Upper lobe of left lung (tissue), 4 donors: ENCODE measurements around the gene PLCB4.

Experiments
- EP300 ChIP-seq, 4 donors: sonication (generic); formaldehyde crosslinking; IDR thresholded peaks; one replicate each; pipeline ENCODE4 v1.5.1; 2017; ENCODE audit warnings: antibody characterized with exemption in 4 of 4, control low read depth in 2 of 4
- POLR2A ChIP-seq, 4 donors: fragments of 450-650 bp; IDR thresholded peaks; one replicate each; pipeline ENCODE4 v1.5.1; 2016 to 2017; ENCODE audit warnings: antibody characterized with exemption in 4 of 4, mild to moderate bottlenecking in 2 of 4
- POLR2AphosphoS5 ChIP-seq, 2 donors: sonication (generic); formaldehyde crosslinking; IDR thresholded peaks; one replicate each; pipeline ENCODE4 v1.5.1; 2017; ENCODE audit warnings: antibody characterized with exemption in 2 of 2
- TF ChIP-seq, protein P1 (sequence below), 6 experiments: fragments of 450-650 bp in 4 of 6; fragments of 200-600 bp in 2 of 6; sonication (generic) in 2 of 6; IDR thresholded peaks; one replicate each; pipeline ENCODE4 v1.5.1; 2016 to 2019; ENCODE audit warnings: antibody characterized with exemption in 6 of 6

DNA sequence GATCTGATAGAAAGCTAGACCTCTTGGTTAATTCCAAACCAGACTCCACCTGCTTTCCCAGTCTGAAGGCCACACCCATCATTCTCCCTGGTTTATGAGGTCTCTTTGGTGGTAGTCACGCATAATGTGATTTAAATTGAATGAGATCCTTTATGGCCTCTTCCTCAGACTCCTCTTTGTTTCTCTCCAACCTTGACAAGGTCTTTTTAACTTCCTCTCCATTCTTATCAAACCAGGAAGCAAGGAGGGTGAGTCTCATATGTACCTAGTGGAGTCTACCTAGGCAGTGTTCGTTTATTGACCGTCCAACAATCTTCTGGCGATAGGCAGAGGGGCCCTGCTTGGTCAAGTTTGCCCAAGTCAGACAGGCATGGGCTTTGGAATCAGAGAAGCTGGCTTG is 261.3 kb downstream of the PLCB4 start:
- TF ChIP-seq EP300 (IDR thresholded peaks at IDR 0.05), result no peak
- TF ChIP-seq, protein P1, sequence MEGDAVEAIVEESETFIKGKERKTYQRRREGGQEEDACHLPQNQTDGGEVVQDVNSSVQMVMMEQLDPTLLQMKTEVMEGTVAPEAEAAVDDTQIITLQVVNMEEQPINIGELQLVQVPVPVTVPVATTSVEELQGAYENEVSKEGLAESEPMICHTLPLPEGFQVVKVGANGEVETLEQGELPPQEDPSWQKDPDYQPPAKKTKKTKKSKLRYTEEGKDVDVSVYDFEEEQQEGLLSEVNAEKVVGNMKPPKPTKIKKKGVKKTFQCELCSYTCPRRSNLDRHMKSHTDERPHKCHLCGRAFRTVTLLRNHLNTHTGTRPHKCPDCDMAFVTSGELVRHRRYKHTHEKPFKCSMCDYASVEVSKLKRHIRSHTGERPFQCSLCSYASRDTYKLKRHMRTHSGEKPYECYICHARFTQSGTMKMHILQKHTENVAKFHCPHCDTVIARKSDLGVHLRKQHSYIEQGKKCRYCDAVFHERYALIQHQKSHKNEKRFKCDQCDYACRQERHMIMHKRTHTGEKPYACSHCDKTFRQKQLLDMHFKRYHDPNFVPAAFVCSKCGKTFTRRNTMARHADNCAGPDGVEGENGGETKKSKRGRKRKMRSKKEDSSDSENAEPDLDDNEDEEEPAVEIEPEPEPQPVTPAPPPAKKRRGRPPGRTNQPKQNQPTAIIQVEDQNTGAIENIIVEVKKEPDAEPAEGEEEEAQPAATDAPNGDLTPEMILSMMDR (IDR thresholded peaks at IDR 0.05), result no peak
- no peak for TF ChIP-seq POLR2A (IDR thresholded peaks at IDR 0.05)
- TF ChIP-seq POLR2AphosphoS5 (IDR thresholded peaks at IDR 0.05), result no peak
